ENCODE measurements around the gene PRPF31. TPM values are rescaled to one million over a fixed set of nuclear protein-coding genes. Genes with fewer than 3 reads are reported as not detected.

The PRPF31 gene
- total and polyA plus RNA-seq, 9 of the 15 experiments (the other 6 are each of a cell fraction or from before 2014, with no cell fraction given): 5.8 to 92.2 (median 69.2) TPM

- TF ChIP-seq E2F5 (CRISPR knock-in tag; IDR thresholded peaks at IDR 0.05) (0 out of 2 replicates have a peak, but pooled peaks have one; percentile 77), RBBP5 (IDR thresholded peaks at IDR 0.05; ENCODE audit: borderline replicate concordance, insufficient read depth, low read length, poor library complexity, severe bottlenecking) (peak; percentile 48), ZNF431 (CRISPR knock-in tag; IDR thresholded peaks at IDR 0.05) (peak; percentile 84), CREB3L1 (IDR thresholded peaks at IDR 0.05; ENCODE audit: borderline replicate concordance, low read depth) (peak; percentile 48; the same call in 1 of the 2 replicates)
These were observed 19.5 kb upstream of the PRPF31 start (continued) for GRCh38 chr19:54095859-54096616.

GRCh38 chr19:54096617-54097106 lies 18.9 kb upstream of the PRPF31 start:
- no TSS peak for BruUV-seq (replicated peaks)
- intact Hi-C loops (cut with micrococcal nuclease): no loop called here
- DNase-seq (ENCODE audit: extremely low read depth in 1 of 4, low spot score in 3 of 4) (peak; percentile 36 to 57 (median 46)), FAIRE-seq (no peak), ATAC-seq (peak; percentile 77)
- peaks cover 0 to 26% of the 10 kb centered on the region in 2 experiments; a peak in 3 of 5 replicates for H3K4me1 ChIP-seq (replicated peaks in 1 of 2; ENCODE audit: control insufficient read depth in 2 of 2, insufficient read depth in 2 of 2, low read length in 2 of 2)
- POLR2A ChIA-PET: interaction anchor here (1.0 to 1.7 kb wide), 3 partner anchors 19 to 111 kb away, joined by 4 to 6 read pairs (median 5); partner anchors contain the start of genes CNOT3, PRPF31 and TFPT
- peaks cover 3% of the 10 kb centered on the region; the same call in 1 of the 2 replicates for H3K9me3 ChIP-seq (replicated peaks; ENCODE audit: control insufficient read depth, insufficient read depth, low read depth, low read length)
- H3K4me3 ChIP-seq: peak overlapping the region; percentile 15; the same call in 1 of the 2 replicates
- in situ Hi-C loops (cut with MboI): no loop called here
- WGBS (ENCODE audit: insufficient coverage, low coverage, missing lambda C conversion rate): 6% methylated on average over 9 of the region's 14 CpGs
- peak overlapping the region; percentile 62 for H3K4me2 ChIP-seq (ENCODE audit: insufficient read depth, low read length)
- CTCF ChIA-PET (ENCODE audit: low intra/inter-chr PET ratio): no interaction called here
- H2AFZ ChIP-seq (ENCODE audit: low read depth, low read length): peak overlapping the region; percentile 68
- H3K27ac ChIP-seq (ENCODE audit: extremely low read depth, low read depth, low read length): no peak overlapping the region
- no peaks in the 10 kb centered on the region for H3K79me2 ChIP-seq (ENCODE audit: control insufficient read depth, insufficient read depth, low read length)
- peak overlapping the region in 1 of 2 experiments; percentile 80; a peak in 2 of 4 replicates for H3K9ac ChIP-seq (ENCODE audit: insufficient read depth in 1 of 2, low read depth in 2 of 2, low read length in 2 of 2)
- no peaks in the 10 kb centered on the region for H4K20me1 ChIP-seq (replicated peaks; ENCODE audit: control insufficient read depth, insufficient read depth, low read length)
- H3K36me3 ChIP-seq (ENCODE audit: control insufficient read depth, insufficient read depth, low read length): no peaks in the 10 kb centered on the region
- no peaks in the 10 kb centered on the region for H3K9me1 ChIP-seq (ENCODE audit: control insufficient read depth, insufficient read depth, low read length)
- peaks cover 0 to 9% of the 10 kb centered on the region in 2 experiments; a peak in 3 of 5 replicates for H3K27me3 ChIP-seq (ENCODE audit: control insufficient read depth in 2 of 2, insufficient read depth in 2 of 2, low read length in 2 of 2)
- TF ChIP-seq ZNF354B (CRISPR knock-in tag; IDR thresholded peaks at IDR 0.05): no peak
- peak; percentile 19 to 48 (median 36); a peak in 3 of 6 replicates for TF ChIP-seq CTCF (IDR thresholded peaks at IDR 0.05 in 2 of 3, conservative IDR thresholded peaks at IDR 0.05 in 1 of 3; ENCODE audit: insufficient read depth in 2 of 3, low read depth in 1 of 3, low read length in 3 of 3)
- no peak for TF ChIP-seq HIVEP1 (CRISPR knock-in tag; IDR thresholded peaks at IDR 0.05)
- TF ChIP-seq RBM14 (IDR thresholded peaks at IDR 0.05; ENCODE audit: borderline replicate concordance, insufficient read depth, low read depth, low read length): no peak
- no peak for TF ChIP-seq LCOR (CRISPR knock-in tag; IDR thresholded peaks at IDR 0.05)
- no peak for TF ChIP-seq NCOA6 (IDR thresholded peaks at IDR 0.05)
- no peak for TF ChIP-seq CBFA2T2 (conservative IDR thresholded peaks at IDR 0.05)
- no peak for TF ChIP-seq RUNX1 (IDR thresholded peaks at IDR 0.05; ENCODE audit: low read depth)
- no peak for TF ChIP-seq NR2C2 (CRISPR knock-in tag; IDR thresholded peaks at IDR 0.05)
- TF ChIP-seq NR2C2 (tag; IDR thresholded peaks at IDR 0.05): no peak
- TF ChIP-seq ZNF445 (CRISPR knock-in tag; IDR thresholded peaks at IDR 0.05; ENCODE audit: low read depth): no peak
